Stomach smooth muscle (tissue), 2 donors: ENCODE data around the gene DIDO1.

Experiments used
- H3K27ac ChIP-seq: one replicate; pipeline ENCODE4 v1.7.0; 2013; ENCODE audit warnings: mild to moderate bottlenecking, low read length, inconsistent platforms
- H3K27me3 ChIP-seq, 2 donors: one replicate each; pipeline ENCODE4 v1.7.0; 2013; ENCODE audit warnings: low read length in 2 of 2; ENCODE audit not compliant: insufficient read depth in 2 of 2, control insufficient read depth in 1 of 2
- H3K36me3 ChIP-seq, 2 donors: one replicate each; pipeline ENCODE4 v1.7.0; 2013; ENCODE audit warnings: low read length in 2 of 2; ENCODE audit not compliant: control insufficient read depth in 2 of 2, insufficient read depth in 2 of 2
- H3K4me1 ChIP-seq: one replicate; pipeline ENCODE4 v1.7.0; 2013; ENCODE audit warnings: low read length; ENCODE audit not compliant: control insufficient read depth, insufficient read depth
- H3K4me3 ChIP-seq, 2 donors: one replicate each; pipeline ENCODE4 v1.7.0; 2013; ENCODE audit warnings: low read length in 2 of 2
- H3K9ac ChIP-seq, 2 donors: one replicate each; pipeline ENCODE4 v1.7.0; 2013; ENCODE audit warnings: low read length in 2 of 2, mild to moderate bottlenecking in 1 of 2
- H3K9me3 ChIP-seq, 2 donors: one replicate each; pipeline ENCODE4 v1.7.0; 2013; ENCODE audit warnings: low read length in 2 of 2; ENCODE audit not compliant: control insufficient read depth in 2 of 2
- donor health status: healthy.
- donor health status: Pancreatic carcinoma.

DIDO1 gene

DNA sequence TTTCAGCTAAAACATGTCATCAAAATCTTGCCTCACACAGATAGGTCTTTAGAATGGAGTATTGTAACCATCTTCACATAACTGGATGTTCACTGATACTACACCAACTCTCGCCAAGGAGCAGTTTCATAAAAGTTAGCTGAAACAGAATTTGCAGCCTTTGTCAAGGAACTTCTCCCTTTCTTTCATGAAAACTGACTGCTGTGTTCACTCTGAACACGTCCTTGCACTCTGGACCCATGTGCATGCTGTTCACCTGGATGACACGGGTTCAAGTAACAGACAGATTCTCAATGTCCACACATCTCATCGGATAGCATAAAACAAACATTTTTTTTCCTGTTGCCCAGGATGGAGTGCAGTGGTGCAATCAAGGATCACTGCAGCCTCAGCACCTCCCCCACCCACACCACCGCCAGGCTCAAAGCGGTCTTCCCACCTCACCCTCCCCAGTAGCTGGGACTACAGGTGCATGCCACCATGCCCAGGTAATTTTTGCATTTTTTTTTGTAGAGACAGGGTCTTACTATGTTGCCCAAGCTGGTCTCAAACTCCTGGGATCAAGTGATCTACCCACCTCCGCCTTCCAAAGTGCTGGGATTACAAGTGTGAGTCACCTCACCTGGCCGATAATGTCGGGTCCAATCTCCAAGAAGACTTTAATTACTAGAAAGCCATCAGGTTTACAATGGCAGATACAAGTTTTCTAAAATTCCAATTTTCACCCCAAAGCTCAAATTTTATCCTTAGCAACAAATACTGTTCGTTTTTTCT is 9.4 kb downstream of the DIDO1 start:
- H3K27ac ChIP-seq = no peak overlapping the region
- no peak overlapping the region for H3K4me3 ChIP-seq
- H3K9ac ChIP-seq = no peak overlapping the region
- H3K4me1 ChIP-seq = peaks cover 64% of the 10 kb centered on the region
- no peaks in the 10 kb centered on the region for H3K9me3 ChIP-seq
- peaks cover 3 to 5% of the 10 kb centered on the region in 2 donors for H3K36me3 ChIP-seq
- no peaks in the 10 kb centered on the region for H3K27me3 ChIP-seq

DNA sequence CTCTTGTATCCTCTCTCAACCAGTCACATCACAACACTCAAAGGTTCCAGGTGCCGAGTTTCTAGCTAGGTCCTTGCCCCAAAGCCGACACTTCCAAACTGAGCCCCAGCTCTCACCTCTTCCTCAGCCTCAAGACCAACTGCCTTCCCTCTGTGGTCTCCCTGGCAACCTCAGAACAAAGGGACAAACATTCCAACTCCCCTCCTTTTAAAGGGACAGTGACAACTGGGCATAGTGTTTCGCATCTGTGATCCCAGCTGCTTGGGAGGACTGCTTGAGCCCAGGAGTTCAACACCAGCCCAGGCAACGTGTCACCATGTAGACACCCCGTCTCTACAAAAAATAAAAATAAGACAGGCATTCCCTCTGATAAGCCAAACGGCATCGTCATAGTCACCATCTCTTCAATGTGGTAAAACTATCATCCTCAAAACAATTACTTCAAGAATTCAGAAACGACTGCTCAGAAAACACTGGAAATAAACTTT is 11.3 kb downstream of the DIDO1 start:
- H3K9ac ChIP-seq = peak overlapping the region in 1 of 2 donors; percentile 29
- H3K36me3 ChIP-seq = peaks cover 21 to 24% of the 10 kb centered on the region in 2 donors
- no peaks in the 10 kb centered on the region for H3K27me3 ChIP-seq
- H3K9me3 ChIP-seq = no peaks in the 10 kb centered on the region
- no peak overlapping the region for H3K27ac ChIP-seq
- H3K4me1 ChIP-seq = peaks cover 54% of the 10 kb centered on the region
- peak overlapping the region in 1 of 2 donors; percentile 55 for H3K4me3 ChIP-seq

DNA sequence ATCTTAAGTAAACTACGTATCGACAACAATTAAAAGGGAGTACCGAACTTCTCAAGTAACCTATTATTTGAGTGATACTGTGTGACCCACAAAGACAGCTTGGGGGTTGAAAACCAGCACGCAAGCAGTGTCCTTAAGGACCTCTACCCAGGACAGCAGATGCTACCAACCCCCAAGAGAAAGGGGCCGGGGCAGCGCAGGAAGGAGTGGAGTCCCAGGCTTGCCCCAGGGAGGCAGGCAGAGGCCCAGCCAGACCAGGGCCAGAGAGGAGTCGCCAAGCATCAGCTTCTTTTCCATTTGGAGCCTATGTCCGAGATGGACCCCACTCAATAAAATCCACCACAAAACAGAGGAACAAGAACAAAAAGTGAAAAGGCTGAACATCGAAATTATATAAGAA is 11.9 kb downstream of the DIDO1 start:
- H3K27ac ChIP-seq = no peak overlapping the region
- H3K9me3 ChIP-seq = no peaks in the 10 kb centered on the region
- peaks cover 27 to 29% of the 10 kb centered on the region in 2 donors for H3K36me3 ChIP-seq
- H3K27me3 ChIP-seq = no peaks in the 10 kb centered on the region
- H3K9ac ChIP-seq = no peak overlapping the region
- peaks cover 49% of the 10 kb centered on the region for H3K4me1 ChIP-seq
- peak overlapping the region in 1 of 2 donors; percentile 22 for H3K4me3 ChIP-seq

DNA sequence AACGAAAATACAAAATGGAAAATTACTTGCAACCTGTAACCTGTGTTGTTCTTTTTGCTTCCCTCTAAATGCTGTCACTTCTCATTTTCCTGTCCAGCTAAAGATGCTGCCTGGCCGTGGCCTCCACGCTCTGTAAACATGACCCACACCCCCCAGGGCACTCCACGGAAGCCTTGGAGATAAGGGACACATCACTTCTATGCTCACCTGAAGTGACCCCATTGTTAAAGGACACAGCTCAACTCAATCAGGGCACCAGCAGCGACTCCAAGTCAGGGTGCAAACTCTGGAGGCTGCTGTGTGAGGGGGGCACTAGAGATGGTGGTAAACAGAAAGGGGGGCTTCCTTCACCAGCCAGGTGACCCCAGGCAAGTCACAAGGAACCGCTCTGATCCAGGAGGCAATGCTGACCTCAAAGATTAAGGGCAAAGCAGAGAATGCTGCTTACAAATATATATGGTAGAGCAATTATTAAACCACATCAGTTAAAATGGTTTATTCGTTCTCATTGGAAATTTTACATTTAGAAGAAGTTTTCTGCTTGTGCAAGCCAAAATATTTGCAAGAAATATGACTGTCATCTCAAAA is 13.2 kb downstream of the DIDO1 start:
- Histone ChIP-seq H3K27ac (no peak overlapping the region), H3K4me3 (no peak overlapping the region), H3K4me1 (peaks cover 41% of the 10 kb centered on the region), H3K36me3 (peaks cover 39 to 42% of the 10 kb centered on the region in 2 donors), H3K9me3 (no peaks in the 10 kb centered on the region), H3K9ac (no peak overlapping the region), H3K27me3 (no peaks in the 10 kb centered on the region)

DNA sequence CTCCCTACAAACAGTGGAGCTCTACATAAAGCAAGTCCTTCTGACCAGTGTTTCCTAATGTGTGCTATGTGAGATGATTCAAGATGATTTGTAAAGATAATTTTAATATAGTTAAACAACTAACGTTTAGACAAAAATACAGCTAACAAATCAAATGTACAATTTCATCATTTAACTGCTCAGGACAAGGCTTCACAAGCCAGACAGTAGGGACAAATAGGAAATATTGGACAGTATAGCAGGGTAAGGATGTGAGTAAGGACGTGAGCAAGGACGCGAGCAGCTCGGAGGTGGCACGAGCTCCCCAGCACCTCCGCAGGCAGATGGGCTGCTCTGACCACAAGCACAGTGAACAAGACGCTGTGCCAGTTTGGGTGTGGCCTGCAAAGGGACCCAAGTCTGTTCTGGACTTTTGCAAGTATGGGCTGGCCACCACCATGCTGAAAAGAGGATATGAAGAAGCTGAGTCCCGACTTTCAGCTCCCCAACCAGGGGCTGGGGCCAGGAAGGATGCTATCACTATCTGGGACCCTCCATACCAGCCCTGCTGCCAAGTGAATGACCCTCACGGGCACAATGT is 14.5 kb downstream of the DIDO1 start:
- H3K9ac ChIP-seq = no peak overlapping the region
- no peaks in the 10 kb centered on the region for H3K9me3 ChIP-seq
- no peak overlapping the region for H3K27ac ChIP-seq
- peaks cover 28% of the 10 kb centered on the region for H3K4me1 ChIP-seq
- peaks cover 50% of the 10 kb centered on the region in 2 donors for H3K36me3 ChIP-seq
- no peaks in the 10 kb centered on the region for H3K27me3 ChIP-seq
- no peak overlapping the region for H3K4me3 ChIP-seq

DNA sequence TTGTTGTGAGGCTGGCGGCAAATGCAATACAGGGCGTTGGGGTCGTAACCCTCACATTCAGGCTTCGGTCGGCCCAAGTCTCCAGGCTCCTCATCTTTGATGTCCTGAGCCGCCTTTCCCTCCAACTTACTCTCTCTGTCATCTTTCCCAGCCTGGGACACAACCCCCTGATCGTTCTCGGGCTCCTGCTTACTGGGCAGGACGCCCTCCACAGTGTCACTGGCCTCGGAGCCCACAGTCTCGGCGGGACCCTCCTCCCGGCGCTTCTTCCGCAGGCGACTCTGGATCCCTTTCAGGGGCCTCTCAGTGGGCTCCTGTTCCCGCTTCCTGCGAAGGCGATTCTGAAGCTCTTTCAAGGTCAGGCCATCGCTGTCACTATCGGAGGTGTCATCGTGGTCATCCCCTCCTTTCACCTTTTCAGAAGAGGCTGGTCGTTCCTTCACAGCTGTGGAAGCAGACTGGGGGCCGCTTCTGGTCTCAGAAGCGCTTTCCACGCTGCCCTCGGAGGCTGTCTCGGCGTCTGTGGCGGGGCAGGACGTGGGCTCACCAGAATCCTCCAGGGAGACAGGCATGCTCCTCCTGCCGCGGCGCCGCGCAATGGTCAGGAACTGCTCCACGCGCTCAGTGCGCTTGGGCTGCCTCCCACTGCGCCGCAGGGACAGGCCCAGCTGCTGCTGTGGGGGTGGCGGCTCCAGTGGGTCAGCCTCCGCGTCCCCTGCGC is 15.4 kb downstream of the DIDO1 start:
- Histone ChIP-seq H3K4me3 (no peak overlapping the region), H3K27me3 (no peaks in the 10 kb centered on the region), H3K9ac (no peak overlapping the region), H3K27ac (no peak overlapping the region), H3K4me1 (peaks cover 22% of the 10 kb centered on the region), H3K36me3 (peaks cover 57 to 58% of the 10 kb centered on the region in 2 donors), H3K9me3 (no peaks in the 10 kb centered on the region)

DNA sequence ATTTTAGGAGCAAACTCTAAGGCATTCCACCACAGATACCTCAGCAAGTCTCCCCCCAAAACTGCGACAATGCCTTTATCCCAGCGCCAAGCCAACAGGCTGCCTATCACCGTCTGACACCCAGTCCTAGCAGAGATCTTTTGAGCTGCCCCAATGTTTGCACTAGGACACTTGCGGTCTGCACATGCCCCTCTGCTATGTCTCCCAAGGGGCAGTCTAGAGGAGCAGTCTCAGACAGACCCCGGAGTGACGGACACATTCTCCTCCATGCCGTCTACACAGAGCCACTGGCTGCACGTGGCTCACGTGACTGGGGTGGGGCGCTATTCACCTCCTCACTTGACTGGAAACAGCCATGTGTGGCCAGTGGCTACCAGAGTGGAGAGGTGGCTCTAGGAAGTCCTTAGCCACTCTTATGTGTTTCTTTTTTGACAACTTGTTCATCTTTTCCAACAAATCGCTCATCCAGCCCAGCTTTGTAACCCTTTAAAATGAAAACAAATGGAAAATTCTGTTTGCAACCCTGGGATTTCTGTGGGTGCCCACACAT is 16.0 kb downstream of the DIDO1 start:
- H3K9me3 ChIP-seq = no peaks in the 10 kb centered on the region
- peaks cover 22% of the 10 kb centered on the region for H3K4me1 ChIP-seq
- no peak overlapping the region for H3K9ac ChIP-seq
- no peaks in the 10 kb centered on the region for H3K27me3 ChIP-seq
- H3K27ac ChIP-seq = no peak overlapping the region
- H3K4me3 ChIP-seq = no peak overlapping the region
- peaks cover 64 to 65% of the 10 kb centered on the region in 2 donors for H3K36me3 ChIP-seq

DNA sequence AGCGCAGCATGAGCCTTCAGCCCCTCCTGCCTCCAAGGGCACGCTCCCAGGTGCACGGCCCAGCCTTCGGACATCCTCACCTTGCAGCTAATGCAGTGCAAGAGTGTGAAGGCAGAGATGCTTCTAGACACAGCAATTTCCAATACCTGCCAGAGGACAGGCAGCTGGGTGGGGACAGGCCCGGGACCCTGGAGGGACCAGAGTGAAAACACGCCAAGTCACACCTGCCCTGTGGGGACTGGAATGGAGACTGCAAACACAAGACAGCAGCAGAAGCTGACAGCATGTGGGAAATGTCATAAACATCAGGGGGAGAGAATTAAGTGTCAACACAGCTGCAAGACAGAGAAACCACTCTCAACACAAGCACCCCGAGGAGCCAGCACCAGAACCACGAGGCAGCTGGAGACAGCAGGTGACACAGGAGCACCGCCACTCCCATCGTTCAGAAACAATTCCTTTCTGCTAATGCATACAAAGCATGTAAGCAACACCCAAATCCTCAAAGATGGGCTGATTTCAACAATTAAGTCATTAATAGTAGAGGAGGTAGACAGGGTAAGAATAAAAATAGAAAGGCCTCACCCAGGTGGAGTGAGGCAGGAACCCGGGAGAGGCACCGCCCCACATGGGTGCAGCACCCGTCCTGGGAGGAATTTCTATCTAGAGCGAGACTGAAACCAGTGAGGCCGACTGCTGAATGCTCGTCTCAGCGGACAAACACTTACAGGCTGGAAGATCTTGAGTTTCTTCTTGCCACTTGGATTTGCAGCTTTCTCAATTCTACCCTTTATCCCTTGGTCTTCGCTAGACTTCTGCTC is 17.1 kb downstream of the DIDO1 start:
- Histone ChIP-seq H3K9me3 (no peaks in the 10 kb centered on the region), H3K27ac (no peak overlapping the region), H3K4me3 (no peak overlapping the region), H3K27me3 (no peaks in the 10 kb centered on the region), H3K36me3 (peaks cover 70 to 74% of the 10 kb centered on the region in 2 donors), H3K9ac (no peak overlapping the region), H3K4me1 (peaks cover 14% of the 10 kb centered on the region)

DNA sequence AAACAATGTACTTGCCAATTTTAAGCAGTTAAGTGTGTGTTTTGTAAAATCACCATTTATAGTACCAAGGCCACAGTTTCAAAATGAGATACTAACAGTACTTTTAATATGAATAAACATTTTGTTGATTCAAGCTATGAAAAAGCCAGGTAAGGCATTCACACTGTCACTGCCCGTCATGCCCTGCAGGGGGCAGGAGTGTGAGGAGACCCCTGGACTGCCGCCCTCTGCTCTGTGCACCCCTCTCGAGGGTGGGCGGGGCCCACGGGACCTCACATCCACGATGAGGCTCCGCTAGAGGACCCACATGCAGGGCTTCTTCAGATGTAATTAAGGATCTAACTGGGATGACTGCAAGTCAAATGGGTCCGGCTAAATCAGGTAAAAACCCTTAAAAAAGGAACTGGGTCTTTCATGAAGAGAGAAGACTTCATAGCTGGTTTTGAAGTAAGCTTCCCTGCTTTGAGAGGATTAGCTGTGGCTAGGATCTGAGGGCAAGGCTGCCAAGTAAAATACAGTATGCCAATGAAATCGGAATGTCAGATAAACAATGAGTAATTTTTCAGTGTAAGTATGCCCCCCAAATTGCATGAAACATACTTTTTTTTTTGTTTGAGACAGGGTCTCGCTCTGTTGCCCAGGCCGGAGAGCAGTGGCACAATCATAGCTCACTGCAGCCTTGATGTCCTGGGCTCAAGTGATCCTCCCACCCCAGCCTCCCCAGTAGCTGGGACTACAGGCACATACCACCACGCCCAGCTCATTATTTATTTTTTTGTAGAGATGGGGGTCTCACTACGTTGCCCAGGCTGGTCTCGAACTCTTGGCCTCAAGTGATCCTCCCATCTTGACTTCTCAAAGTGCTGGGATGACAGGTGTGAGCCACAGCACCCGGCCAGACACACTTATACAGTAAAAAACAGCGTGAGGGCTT is 18.7 kb downstream of the DIDO1 start:
- Histone ChIP-seq H3K27me3 (no peaks in the 10 kb centered on the region), H3K36me3 (peaks cover 80 to 89% of the 10 kb centered on the region in 2 donors), H3K27ac (no peak overlapping the region), H3K4me1 (peaks cover 6% of the 10 kb centered on the region), H3K9ac (no peak overlapping the region), H3K4me3 (no peak overlapping the region), H3K9me3 (no peaks in the 10 kb centered on the region)
